Measurements from ENCODE around the gene GPR137B.

- TF ChIP-seq CTCF (IDR thresholded peaks at IDR 0.05) (no peak), POLR2A (IDR thresholded peaks at IDR 0.05) (no peak)
These were observed 58.6 kb downstream of the GPR137B start for GRCh38 chr1:236200925-236201324.

All from adrenal gland (tissue), 5 donors.